HG02938 (cell line): ENCODE results near the gene GPN3.
"Not testable (repeated sequence)": the region's sequence is repeated elsewhere in the genome, so short reads cannot be mapped to it uniquely, and the experiment has no call there.

ENCODE experiments used
- ATAC-seq: cut with Tn5 transposase; IDR thresholded peaks from one replicate; pipeline ENCODE4 v1.9.1; 2021; ENCODE audit warnings: mild to moderate bottlenecking, moderate library complexity; ENCODE audit not compliant: unreplicated experiment

The GPN3 gene

GRCh38 chr12:110449799-110450497 lies 18.1 kb downstream of the GPN3 start, which contains the start of gene ARPC3:
Gene ARPC3, minus strand, starts transcription at chr12:110450337. Its CDS starts 77 bp downstream, at chr12:110450260.
- peak; percentile 91 for ATAC-seq

GRCh38 chr12:110444455-110444854 lies 23.6 kb downstream of the GPN3 start:
- ATAC-seq, result no peak

- ATAC-seq, result no peak
These were observed 31.8 kb downstream of the GPN3 start for GRCh38 chr12:110436231-110436630.

GRCh38 chr12:110431957-110432587 lies 36.0 kb downstream of the GPN3 start:
- ATAC-seq, result no peak

- not testable (repeated sequence) for ATAC-seq
These were observed 38.4 kb downstream of the GPN3 start for GRCh38 chr12:110429676-110430075.

- ATAC-seq, result no peak
These were observed 41.7 kb downstream of the GPN3 start for GRCh38 chr12:110426406-110426805.

GRCh38 chr12:110424237-110424636 lies 43.8 kb downstream of the GPN3 start:
- no peak for ATAC-seq

- ATAC-seq, result no peak
These were observed 46.4 kb downstream of the GPN3 start for GRCh38 chr12:110421701-110422100.

- ATAC-seq, result no peak
These were observed 46.8 kb downstream of the GPN3 start for GRCh38 chr12:110421159-110421661.

- not testable (repeated sequence) for ATAC-seq
These were observed 47.4 kb downstream of the GPN3 start for GRCh38 chr12:110420644-110421043.

- ATAC-seq, result not testable (repeated sequence)
These were observed 50.9 kb downstream of the GPN3 start for GRCh38 chr12:110417113-110417512.

- not testable (repeated sequence) for ATAC-seq
These were observed 58.0 kb downstream of the GPN3 start for GRCh38 chr12:110410086-110410485.

GRCh38 chr12:110405126-110405662 lies 62.9 kb downstream of the GPN3 start:
- ATAC-seq, result not testable (repeated sequence)

GRCh38 chr12:110403976-110404682 lies 63.9 kb downstream of the GPN3 start:
- ATAC-seq, result no peak

- ATAC-seq, result peak; percentile 68
These were observed 64.7 kb downstream of the GPN3 start, which contains the start of gene ANAPC7 for GRCh38 chr12:110403146-110403975. Gene ANAPC7, minus strand, starts transcription at chr12:110403708. Its CDS starts 81 bp downstream, at chr12:110403627.
